GM04504 (cell line): ENCODE data around the gene WBP1L.

Source experiments
- DNase-seq: peaks from one replicate; pipeline ENCODE4 v3.0.0-alpha.2; 2012; ENCODE audit warnings: low read depth

The WBP1L gene

DNA sequence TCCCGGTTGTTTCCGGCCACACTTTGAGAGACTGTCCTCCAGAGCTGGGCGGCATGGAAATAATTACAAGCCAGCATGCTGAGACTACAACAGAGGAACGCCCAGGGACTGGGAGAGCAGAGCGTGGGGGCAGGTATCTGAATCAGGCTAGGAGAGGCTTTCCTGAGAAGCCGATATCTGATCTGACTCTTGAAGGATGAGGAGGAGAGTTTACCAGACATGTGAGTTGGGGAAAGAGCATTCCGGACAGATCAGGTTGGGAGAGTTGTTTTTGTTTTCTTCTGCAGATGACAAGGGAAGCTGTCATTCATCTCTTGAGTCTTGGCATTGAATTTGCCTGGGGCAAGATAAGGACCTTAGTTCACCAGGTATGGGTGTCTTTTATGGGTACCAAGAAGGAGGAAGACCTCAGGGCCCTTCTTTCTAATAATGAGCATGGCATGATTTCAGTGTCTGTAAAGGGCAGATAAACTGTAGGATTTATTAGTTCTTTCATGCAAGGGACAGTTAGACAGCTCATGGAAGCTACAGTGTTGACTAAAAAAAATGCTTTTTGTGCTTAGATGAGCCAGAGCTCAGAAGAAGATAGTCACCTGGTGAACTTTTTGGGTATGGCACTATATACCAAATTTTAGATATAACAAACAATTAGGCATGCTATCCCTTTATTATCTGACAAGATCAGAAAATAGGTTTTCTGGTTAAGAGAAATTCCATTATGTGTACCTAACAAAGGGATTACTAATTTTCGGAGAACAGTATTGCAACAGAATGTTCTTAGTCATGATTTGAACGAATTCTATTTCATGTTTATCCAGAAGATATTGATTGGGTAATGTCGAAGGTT, 36.2 kb downstream of the WBP1L start:
- no peak for DNase-seq

GRCh38 chr10:102780527-102780808, 36.7 kb downstream of the WBP1L start:
- DNase-seq, result no peak

- DNase-seq, result no peak
These were observed 37.6 kb downstream of the WBP1L start for GRCh38 chr10:102781090-102781920.

GRCh38 chr10:102781921-102782557, 38.3 kb downstream of the WBP1L start:
- no peak for DNase-seq

DNA sequence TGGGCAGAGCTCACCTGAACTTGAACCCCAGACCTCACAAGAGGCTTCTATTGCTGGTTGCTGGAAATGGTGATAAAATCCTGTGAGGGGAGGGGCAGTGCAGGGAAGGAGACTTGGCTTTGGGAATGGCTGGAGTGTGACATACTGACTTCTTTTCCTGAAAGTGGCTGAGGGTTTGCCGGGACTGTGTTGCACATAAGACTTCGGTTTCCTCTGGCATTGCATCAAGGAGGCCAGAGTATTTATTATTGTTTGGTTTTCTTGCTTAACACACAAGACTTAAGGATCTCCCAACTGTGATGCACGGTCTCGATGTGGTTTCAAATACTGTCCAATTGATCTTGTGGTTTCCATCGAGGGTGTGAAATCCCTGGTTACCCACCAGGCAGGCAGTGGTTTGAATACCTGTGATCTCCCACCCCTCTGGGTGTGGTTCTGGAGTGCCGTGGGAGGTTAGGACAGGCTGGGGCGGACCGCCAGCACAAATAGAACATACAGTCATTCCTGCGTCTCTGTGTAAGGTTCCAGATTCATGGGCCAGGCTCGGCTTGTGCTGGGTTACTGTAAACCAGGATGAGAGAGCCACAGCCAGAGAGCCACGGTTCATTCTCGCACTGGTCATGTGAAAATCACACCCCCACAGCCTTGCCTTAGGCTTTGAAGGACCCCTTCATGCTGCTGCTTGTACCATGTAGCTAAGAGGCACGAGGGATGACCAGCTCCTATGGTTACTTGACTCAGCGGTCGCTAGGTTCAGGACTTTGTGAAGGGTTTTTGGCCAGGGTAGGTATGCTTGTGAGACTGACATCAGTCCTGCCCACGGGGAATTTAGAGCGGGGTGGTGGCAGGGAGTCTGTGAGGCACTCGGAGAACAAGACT, 39.2 kb downstream of the WBP1L start:
- peak; percentile 53 for DNase-seq

- DNase-seq, result no peak
These were observed 39.8 kb downstream of the WBP1L start for GRCh38 chr10:102783568-102783967.

DNA sequence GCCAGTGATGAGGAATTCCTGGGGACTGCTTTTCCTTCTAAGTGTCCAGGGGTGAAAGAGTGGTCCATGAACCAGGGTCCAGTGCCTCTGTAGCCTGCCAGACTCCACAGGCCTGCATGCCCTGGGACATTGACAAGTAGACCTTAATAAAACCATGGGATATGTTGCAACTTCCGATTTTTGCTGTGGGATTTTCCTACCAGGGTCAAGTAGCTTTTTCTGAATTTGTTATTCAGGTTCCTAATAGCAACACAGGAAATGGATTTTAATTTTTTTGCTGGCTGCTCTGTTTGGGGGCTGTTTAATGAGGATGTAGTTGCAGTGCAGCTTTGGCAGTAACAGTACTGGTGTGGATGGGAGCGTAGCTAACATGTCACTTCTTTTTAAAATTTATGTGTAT, 42.1 kb downstream of the WBP1L start:
- no peak for DNase-seq

GRCh38 chr10:102791754-102792395, 48.1 kb downstream of the WBP1L start:
- no peak for DNase-seq

DNA sequence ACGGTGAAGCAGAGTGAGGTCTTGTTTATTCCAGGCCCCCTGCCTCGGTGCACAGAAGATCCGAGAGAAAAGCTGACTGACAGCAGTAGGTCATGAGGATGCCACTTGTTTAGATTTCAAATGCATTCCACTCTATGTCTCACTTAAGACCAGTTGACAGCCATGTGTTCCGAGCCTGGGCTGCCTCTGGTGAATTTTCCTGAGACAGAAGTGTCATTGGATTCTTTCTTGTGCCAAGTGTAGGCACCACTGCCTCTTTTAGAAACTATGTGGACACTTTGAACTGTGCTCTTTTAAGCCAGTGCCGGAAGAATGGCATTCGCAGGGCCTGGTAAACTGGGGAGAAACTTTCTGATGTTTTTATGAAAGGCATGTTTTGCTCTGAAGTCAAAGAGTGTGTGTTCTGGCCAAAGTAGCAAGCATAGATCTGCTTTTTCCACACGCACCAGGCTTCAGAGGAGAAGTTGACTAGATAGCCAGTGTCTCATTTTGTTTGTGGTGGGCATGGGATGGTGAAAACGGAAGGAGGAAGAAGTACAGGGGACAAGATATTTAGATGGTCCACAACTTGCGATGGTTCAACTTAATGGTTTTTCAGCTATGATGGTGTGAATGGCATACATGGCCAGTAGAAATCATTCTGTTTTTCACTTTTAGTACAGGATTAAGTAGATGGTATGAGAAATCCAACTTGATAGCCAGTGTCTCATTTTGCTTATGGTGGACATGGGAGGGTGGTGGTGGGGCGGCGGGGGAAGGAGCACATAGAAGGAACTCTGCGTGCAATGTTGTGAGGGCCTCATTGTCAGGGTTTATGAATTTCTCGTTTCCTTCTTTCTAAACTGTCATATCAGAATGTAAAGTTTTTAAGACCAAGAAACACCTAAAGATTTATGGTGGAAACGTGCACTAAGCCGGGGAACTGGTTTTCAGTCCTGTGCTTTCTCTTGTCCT, 52.0 kb downstream of the WBP1L start:
- DNase-seq, result no peak

- no peak for DNase-seq
These were observed 52.8 kb downstream of the WBP1L start for GRCh38 chr10:102796407-102797176.

- DNase-seq, result no peak
These were observed 56.1 kb downstream of the WBP1L start for GRCh38 chr10:102799691-102800471.

GRCh38 chr10:102800611-102801335, 57.0 kb downstream of the WBP1L start:
- DNase-seq, result no peak

DNA sequence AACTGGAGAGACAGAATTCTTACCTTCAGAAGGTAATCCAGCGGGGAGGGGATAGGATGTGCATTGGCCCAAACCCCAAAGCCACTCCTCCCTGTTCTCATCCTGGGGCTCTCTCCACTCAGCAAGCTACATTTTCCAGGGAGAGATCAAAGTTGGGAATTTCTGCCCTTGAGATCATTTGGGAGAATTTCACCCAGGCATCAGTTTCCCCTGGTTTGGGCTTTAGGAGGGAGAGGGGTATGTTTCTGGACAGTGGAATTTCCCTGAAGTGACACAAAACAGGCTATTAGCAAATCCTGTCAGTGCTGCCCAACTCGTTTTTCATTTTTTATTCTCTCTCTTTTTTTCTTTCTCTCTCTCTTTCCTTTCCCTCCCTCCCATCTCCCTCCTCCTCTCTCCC, 57.7 kb downstream of the WBP1L start:
- no peak for DNase-seq

- no peak for DNase-seq
These were observed 58.2 kb downstream of the WBP1L start for GRCh38 chr10:102801978-102802377.

DNA sequence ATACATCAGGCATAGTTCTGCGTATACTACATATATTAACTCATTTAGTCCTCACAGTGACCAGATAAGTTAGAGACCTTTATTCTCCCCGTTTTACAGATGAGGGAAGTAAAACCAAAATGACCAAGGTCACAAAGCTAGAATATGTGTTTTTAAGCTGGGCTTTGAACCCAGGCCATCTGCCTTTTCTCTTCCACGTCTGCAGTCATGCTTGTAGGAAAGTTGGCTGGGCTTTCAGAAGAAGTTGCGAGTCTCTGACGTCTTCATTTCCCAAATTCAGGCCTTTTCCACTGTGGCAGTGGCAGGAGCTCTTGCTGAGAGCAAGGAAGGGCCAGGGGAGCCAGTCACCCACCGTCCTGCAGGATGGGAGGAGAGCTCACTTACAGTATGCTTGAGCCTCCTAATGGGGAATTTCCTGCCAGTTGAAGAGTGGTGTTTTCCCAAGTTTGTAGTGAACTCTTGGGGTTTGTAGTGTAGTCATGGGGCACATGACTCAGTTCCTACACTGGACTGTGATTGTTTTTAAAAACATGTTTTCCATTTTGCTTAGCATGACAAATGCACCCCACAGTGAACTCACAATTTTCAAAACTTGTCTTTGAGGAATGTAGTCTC, 59.3 kb downstream of the WBP1L start:
- DNase-seq, result peak; percentile 86

DNA sequence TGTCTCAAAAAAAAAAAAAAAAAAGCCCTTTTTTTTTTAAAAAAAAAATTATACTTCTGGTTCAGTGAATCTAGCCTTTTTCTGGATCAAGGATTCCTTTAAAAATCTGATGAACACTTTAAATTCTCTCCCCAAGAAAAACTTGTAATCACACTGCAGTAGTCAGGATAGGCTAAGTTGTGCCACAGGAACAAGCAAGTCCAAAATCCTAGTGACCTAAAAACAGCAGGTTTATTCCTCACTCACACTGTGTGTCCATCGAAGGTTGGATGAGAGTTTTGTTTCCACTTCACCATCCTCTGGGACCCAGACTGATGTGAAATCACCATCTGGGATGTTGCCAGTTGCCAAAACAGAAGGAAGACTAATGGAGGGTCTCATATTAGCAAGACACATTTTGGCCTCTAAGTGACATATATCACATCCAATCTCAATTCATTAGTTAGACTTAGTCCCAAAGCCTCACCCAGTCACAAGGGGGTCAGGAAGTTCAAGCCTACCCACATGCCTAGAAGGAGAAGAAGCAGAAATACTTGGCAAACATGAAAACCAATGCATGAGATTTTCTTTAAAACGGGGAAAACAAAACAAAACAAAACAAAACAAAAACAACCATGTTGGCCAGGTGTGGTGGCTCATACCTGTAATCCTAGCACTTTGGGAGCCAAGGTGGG, 60.8 kb downstream of the WBP1L start:
- no peak for DNase-seq

DNA sequence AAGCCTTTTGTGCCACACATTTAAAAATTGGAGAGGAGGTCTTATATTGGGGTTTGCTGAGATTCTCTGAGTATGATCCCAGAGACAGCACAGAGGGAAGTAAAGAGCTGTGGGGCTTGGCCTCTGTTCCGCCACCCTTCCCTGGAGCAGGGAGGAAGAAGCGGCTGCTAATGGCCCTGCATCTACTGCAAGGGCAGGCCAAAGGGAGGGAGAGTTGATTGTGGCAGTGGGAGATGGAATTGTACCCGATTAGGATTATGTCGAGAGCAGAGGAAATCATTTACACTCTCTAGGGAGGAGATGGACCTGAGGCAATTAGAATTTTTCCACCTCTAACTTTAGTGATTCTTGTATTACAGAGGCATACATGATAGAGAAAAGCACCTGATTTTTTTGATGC, 64.6 kb downstream of the WBP1L start:
- DNase-seq, result no peak
